ES-I3 (cell line): ENCODE measurements around the gene KCNT2.
"Not testable (repeated sequence)": the region's sequence is repeated elsewhere in the genome, so short reads cannot be mapped to it uniquely, and the experiment has no call there.

Experiments
- H3K36me3 ChIP-seq: 2 replicates; pipeline ENCODE4 v1.6.1; 2013; ENCODE audit warnings: mild to moderate bottlenecking, low read length, control low read depth, moderate library complexity; ENCODE audit not compliant: insufficient read depth
- H3K4me1 ChIP-seq: 2 replicates; pipeline ENCODE4 v1.6.1; 2013; ENCODE audit warnings: mild to moderate bottlenecking, control low read depth, low read length; ENCODE audit not compliant: insufficient read depth
- H3K9ac ChIP-seq: 2 replicates; pipeline ENCODE4 v1.6.1; 2013; ENCODE audit warnings: low read depth, mild to moderate bottlenecking, low read length, moderate library complexity
- H3K9me3 ChIP-seq: 2 replicates; pipeline ENCODE4 v1.6.1; 2013; ENCODE audit warnings: mild to moderate bottlenecking, low read length, moderate library complexity; ENCODE audit not compliant: control insufficient read depth, insufficient read depth

KCNT2 gene

GRCh38 chr1:196608390-196609369 lies at the start of gene KCNT2:
Gene KCNT2 (minus strand): TSS chr1:196608440. CDS start chr1:196608309, 131 bp downstream.
- H3K9me3 ChIP-seq: no peaks in the 10 kb centered on the region
- peaks cover 14% of the 10 kb centered on the region for H3K4me1 ChIP-seq
- no peaks in the 10 kb centered on the region for H3K36me3 ChIP-seq
- H3K9ac ChIP-seq: peak within 1 kb of the TSS; percentile 96

- no peaks in the 10 kb centered on the region for H3K9me3 ChIP-seq
- H3K9ac ChIP-seq: no peak overlapping the region
- no peaks in the 10 kb centered on the region for H3K4me1 ChIP-seq
- no peaks in the 10 kb centered on the region for H3K36me3 ChIP-seq
Measured at GRCh38 chr1:196655494-196655893, 47.3 kb upstream of the KCNT2 start.

- no peaks in the 10 kb centered on the region for H3K36me3 ChIP-seq
- H3K4me1 ChIP-seq: no peaks in the 10 kb centered on the region
- no peak overlapping the region for H3K9ac ChIP-seq
- no peaks in the 10 kb centered on the region for H3K9me3 ChIP-seq
Measured at GRCh38 chr1:196655071-196655470, 46.8 kb upstream of the KCNT2 start.

- no peaks in the 10 kb centered on the region for H3K4me1 ChIP-seq
- H3K9me3 ChIP-seq: no peaks in the 10 kb centered on the region
- H3K9ac ChIP-seq: no peak overlapping the region
- H3K36me3 ChIP-seq: no peaks in the 10 kb centered on the region
Measured at GRCh38 chr1:196654271-196654670, 46.0 kb upstream of the KCNT2 start.

DNA sequence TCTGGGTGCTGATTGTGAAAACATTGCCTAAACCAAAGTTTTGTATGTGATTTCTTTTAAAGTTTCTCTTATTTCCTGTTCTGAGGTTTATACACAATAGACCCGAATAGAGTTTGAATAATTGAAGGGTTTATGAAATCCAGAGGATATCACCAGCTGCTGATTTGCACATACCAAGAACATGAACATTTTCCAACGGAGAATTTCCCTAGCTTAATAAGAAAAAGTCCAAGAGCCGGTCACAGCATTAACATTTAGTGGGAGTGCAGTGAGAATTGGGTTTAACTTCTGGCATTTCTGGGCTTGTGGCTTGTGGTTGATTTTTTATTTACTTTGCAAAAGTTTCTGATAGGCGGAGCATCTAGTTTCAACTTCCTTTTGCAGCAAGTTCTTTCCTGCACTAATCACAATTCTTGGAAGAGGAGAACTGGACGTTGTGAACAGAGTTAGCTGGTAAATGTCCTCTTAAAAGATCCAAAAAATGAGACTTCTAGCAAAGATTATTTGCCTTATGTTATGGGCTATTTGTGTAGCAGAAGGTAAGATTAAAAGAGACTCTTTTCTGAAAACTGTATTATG lies 43.5 kb upstream of the KCNT2 start, which contains the start of gene CFH:
TSS of gene CFH (plus strand) at position 407 of the 579 bp plus-strand sequence. CDS start at position 482, 75 bp downstream.
- Histone ChIP-seq H3K9ac (no peak within 1 kb of the TSS), H3K4me1 (no peaks in the 10 kb centered on the region), H3K36me3 (no peaks in the 10 kb centered on the region), H3K9me3 (no peaks in the 10 kb centered on the region)

DNA sequence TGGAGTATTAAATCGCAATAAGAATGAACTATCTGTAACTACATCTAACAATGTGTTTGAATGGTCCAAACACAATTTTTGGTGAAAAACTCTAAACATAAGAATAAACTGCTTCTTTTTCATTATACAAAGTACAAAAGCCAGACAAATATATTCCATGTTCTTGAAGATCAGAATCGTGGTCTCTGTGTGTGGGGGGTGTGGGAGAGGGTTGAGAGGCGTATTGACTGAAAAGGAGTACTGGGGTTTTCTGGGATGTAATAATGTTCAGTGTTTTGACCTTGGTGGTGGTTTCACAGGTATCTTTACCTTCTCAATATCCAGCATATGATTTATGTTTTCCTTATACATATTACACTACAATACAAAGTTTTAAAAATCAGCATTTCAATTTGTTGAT lies 42.8 kb upstream of the KCNT2 start:
- Histone ChIP-seq H3K36me3 (no peaks in the 10 kb centered on the region), H3K9ac (no peak overlapping the region), H3K4me1 (no peaks in the 10 kb centered on the region)

GRCh38 chr1:196650403-196650802 lies 42.2 kb upstream of the KCNT2 start:
- H3K9me3 ChIP-seq: no peaks in the 10 kb centered on the region
- no peaks in the 10 kb centered on the region for H3K4me1 ChIP-seq
- peak overlapping the region; percentile 46; the same call in 1 of the 2 replicates for H3K9ac ChIP-seq
- no peaks in the 10 kb centered on the region for H3K36me3 ChIP-seq

More for the DNA sequence above, 42.8 kb upstream of the KCNT2 start:
- H3K9me3 ChIP-seq: no peaks in the 10 kb centered on the region

GRCh38 chr1:196649990-196650389 lies 41.8 kb upstream of the KCNT2 start:
- no peaks in the 10 kb centered on the region for H3K9me3 ChIP-seq
- H3K9ac ChIP-seq: peak overlapping the region; percentile 46; the same call in 1 of the 2 replicates
- no peaks in the 10 kb centered on the region for H3K4me1 ChIP-seq
- no peaks in the 10 kb centered on the region for H3K36me3 ChIP-seq

DNA sequence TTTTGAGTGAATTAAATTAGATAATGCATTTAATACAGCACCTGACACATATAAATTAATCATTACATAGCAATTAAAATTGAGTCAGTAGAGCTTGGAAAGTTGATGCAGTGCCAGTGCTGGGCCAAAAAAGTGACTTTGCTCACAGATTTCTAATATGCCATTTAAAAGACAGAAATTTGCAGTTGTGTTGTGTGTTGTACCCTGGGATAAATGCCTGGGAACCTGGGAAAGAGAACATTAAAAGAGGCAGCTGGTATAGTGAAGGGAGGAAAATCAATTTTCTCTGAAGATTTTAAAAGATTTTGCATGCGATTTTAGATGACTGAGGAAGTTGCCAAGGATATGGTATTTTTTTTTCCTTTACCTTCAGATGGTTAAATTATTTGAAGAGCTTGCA lies 32.7 kb upstream of the KCNT2 start:
- no peaks in the 10 kb centered on the region for H3K9me3 ChIP-seq

DNA sequence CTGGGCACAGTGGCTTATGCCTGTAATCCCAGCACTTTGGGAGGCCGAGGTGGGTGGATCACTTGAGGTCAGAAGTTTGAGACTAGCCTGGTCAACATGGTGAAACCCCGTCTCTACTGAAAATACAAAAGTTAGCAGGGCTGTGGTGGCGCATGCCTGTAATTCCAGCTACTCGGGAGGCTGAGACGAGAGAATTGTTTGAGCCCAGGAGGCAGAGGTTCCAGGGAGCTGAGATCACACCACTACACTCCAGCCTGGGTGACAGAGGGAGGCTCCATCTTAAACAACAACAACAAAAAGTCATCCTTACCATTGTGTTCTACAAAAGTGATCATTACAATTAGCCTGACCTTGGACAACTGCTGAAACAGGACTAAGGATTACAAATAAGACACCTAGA lies 31.1 kb upstream of the KCNT2 start:
- not testable (repeated sequence) for H3K36me3 ChIP-seq, H3K4me1 ChIP-seq

More for the DNA sequence above, 32.7 kb upstream of the KCNT2 start:
- Histone ChIP-seq H3K36me3 (no peaks in the 10 kb centered on the region), H3K9ac (no peak overlapping the region), H3K4me1 (no peaks in the 10 kb centered on the region)

DNA sequence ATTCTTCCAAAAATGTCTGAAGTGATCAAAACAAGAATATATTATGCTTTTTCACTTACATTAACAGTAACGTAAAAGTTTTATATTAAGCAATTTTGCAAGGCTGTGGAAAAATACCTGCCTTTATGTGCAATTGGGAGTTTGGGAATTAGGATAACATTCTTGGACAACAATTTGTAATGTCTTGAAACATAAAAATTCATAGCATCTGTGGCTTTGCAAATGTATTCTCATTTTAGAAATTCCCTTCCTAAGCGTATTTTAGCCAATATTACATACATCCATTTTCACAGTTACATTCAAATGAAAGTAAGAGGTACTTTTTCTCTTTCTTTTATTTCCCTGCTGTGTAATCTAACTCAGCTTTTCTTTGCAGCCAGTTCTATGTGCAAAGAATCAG lies 30.2 kb upstream of the KCNT2 start:
- H3K9ac ChIP-seq: no peak overlapping the region
- no peaks in the 10 kb centered on the region for H3K4me1 ChIP-seq
- no peaks in the 10 kb centered on the region for H3K9me3 ChIP-seq
- no peaks in the 10 kb centered on the region for H3K36me3 ChIP-seq

More for the DNA sequence above, 31.1 kb upstream of the KCNT2 start:
- H3K9me3 ChIP-seq, H3K9ac ChIP-seq: not testable (repeated sequence)

DNA sequence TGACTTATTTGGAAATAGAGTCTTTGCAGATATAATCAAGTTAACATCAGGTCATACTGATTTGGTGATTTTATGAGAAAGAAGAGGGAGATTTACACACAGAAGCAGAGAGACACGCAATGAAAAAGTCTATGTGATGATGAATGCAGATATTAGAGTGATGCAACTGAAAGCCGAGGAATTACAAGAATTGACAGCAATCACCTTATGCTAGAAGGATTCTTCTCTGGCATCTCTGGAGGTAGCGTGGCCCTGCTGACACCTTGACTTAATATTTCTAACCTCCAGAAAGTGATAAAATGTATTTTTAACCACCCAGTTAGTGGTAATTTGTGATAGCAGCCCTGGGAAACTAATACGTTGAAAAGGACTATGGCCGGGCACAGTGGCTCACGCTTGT lies 29.4 kb upstream of the KCNT2 start:
- Histone ChIP-seq H3K36me3 (no peaks in the 10 kb centered on the region), H3K4me1 (no peaks in the 10 kb centered on the region), H3K9me3 (no peaks in the 10 kb centered on the region), H3K9ac (no peak overlapping the region)

- Histone ChIP-seq H3K4me1 (no peaks in the 10 kb centered on the region), H3K9me3 (peaks cover 2% of the 10 kb centered on the region; the same call in 1 of the 2 replicates), H3K9ac (no peak overlapping the region), H3K36me3 (no peaks in the 10 kb centered on the region)
Measured at GRCh38 chr1:196628838-196629237, 20.6 kb upstream of the KCNT2 start.

DNA sequence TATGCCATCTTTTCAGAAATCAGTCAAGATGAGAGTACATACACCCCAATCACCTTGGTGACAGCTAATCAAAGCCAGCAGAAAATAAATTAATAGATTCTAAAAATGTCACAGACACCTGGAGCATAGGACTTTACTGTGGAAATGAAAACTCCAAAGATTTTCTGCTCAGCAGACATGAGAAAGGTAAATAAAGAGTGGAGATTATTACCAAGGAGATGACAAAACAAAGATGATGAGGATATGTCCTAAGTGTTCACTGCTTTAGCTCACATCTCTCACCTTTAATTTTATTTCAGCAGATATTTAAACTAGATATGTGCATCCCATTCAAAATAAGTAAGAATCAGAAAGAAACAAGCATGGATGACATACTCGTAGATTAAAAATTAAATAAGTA lies 14.8 kb upstream of the KCNT2 start:
- Histone ChIP-seq H3K9me3 (no peaks in the 10 kb centered on the region), H3K9ac (no peak overlapping the region), H3K4me1 (no peaks in the 10 kb centered on the region), H3K36me3 (no peaks in the 10 kb centered on the region)

DNA sequence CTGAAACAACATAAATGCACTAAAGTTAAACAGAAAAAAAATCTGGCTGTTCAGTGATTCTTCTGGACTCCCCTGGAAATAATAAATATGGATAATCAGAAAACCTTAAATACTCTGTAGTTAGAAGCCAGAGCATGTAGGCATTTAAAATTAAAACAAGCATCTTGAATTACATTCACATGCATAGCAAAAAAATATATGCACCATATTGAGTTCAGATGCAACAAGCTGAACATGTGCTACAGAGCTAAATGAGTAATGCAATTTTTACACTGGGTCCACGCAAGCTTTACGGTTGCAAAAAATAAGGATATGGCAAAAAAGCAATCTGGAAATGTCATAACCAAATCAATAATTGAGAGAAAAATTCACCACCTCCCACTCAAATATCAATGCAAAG lies 11.5 kb upstream of the KCNT2 start:
- no peak overlapping the region for H3K9ac ChIP-seq
- no peaks in the 10 kb centered on the region for H3K36me3 ChIP-seq
- H3K4me1 ChIP-seq: no peaks in the 10 kb centered on the region
- H3K9me3 ChIP-seq: no peaks in the 10 kb centered on the region
